Measurements from ENCODE around the gene SCMH1. TPM values are rescaled to one million over a fixed set of nuclear protein-coding genes. Genes with fewer than 3 reads are reported as not detected.

Gene SCMH1
- total and polyA plus RNA-seq, 2 of the 4 experiments (the other 2 are of a cell fraction): 9.0 to 19.4 TPM

- Histone ChIP-seq H3K4me3 (ENCODE audit: insufficient read depth, low read depth, low read length) (no peak overlapping the region), H3K56ac (ENCODE audit: extremely low read depth, insufficient read depth, low read length) (no peak overlapping the region), H3K79me1 (ENCODE audit: low read depth in 1 of 2, low read length in 2 of 2) (peaks cover 0 to 7% of the 10 kb centered on the region in 2 experiments; a peak in 1 of 4 replicates), H2AFZ (replicated peaks; ENCODE audit: low read length, poor library complexity) (no peak overlapping the region), H3K9ac (ENCODE audit: low read depth, low read length) (no peak overlapping the region), H3K9me1 (ENCODE audit: insufficient read depth, low read length) (no peaks in the 10 kb centered on the region), H3K4ac (ENCODE audit: low read depth, low read length) (no peak overlapping the region), H2AK9ac (replicated peaks; ENCODE audit: low read depth, low read length, poor library complexity) (no peak overlapping the region), H3K18ac (ENCODE audit: low read depth, low read length) (no peak overlapping the region), H2BK15ac (ENCODE audit: low read depth, low read length) (no peak overlapping the region), H3K27me3 (ENCODE audit: control insufficient read depth, insufficient read depth, low read length) (no peaks in the 10 kb centered on the region), H3K14ac (replicated peaks; ENCODE audit: low read depth, low read length) (no peak overlapping the region), H3K4me2 (ENCODE audit: low read depth, low read length) (peak overlapping the region; percentile 45; the same call in 1 of the 2 replicates), H4K8ac (ENCODE audit: low read depth in 2 of 2, low read length in 2 of 2) (no peak overlapping the region), H3K4me1 (ENCODE audit: control insufficient read depth, insufficient read depth, low read length) (no peaks in the 10 kb centered on the region), H4K5ac (ENCODE audit: low read depth, low read length) (no peak overlapping the region), H3K36me3 (ENCODE audit: control insufficient read depth, insufficient read depth, low read length) (peaks cover 7% of the 10 kb centered on the region; the same call in 1 of the 2 replicates), H2BK5ac (ENCODE audit: low read depth, low read length, poor library complexity, severe bottlenecking) (no peak overlapping the region), H3K9me3 (ENCODE audit: control insufficient read depth, insufficient read depth, low read length) (peaks cover 17% of the 10 kb centered on the region), H2BK120ac (ENCODE audit: low read depth, low read length) (no peak overlapping the region), H3K23ac (ENCODE audit: low read depth, low read length) (no peak overlapping the region), H2BK20ac (ENCODE audit: low read depth, low read length) (no peak overlapping the region), H4K91ac (ENCODE audit: insufficient read depth, low read depth, low read length) (no peak overlapping the region), H4K20me1 (ENCODE audit: insufficient read depth, low read length) (no peaks in the 10 kb centered on the region), H3K27ac (ENCODE audit: insufficient read depth, low read length) (no peak overlapping the region), H2AK5ac (ENCODE audit: low read depth, low read length) (no peak overlapping the region)
- ATAC-seq (ENCODE audit: low read depth) (peak; percentile 40), DNase-seq (no peak)
- in situ Hi-C loops (cut with MboI; ENCODE audit: low sequenced_read_pairs) (no loop called here), intact Hi-C loops (cut with micrococcal nuclease) (no loop called here), dilution Hi-C loops (cut with HindIII; ENCODE audit: low sequenced_read_pairs, unreplicated experiment) (no loop called here)
- TF ChIP-seq CEBPB (IDR thresholded peaks at IDR 0.05; ENCODE audit: low read depth, low read length) (peak; percentile 34; the same call in 1 of the 2 replicates), FOS (IDR thresholded peaks at IDR 0.05; ENCODE audit: low read depth, low read length) (no peak)
- CTCF ChIA-PET: no interaction called here
- BruUV-seq (replicated peaks): no TSS peak
- WGBS, 2 experiments (ENCODE audit: extremely low coverage in 2 of 2, insufficient read length in 1 of 2): no CpG with 5 or more reads among the region's 2 CpGs
- POLR2A ChIA-PET (ENCODE audit: unreplicated experiment): no interaction called here
These were observed 77.4 kb downstream of the SCMH1 start for GRCh38 chr1:41164727-41165126.

Measured in IMR-90 (cell line).